Activated T-helper 17 cell treated with anti-CD3 and anti-CD28 coated beads, Interleukin-2, amount 50 U/mL, for 72 hours (primary cell): ENCODE data around the gene USP25. TPM values are rescaled to one million over a fixed set of nuclear protein-coding genes. Genes with fewer than 3 reads are reported as not detected.

ENCODE experiments used
- ATAC-seq: fragments of 150-1000 bp; cut with Tn5 transposase; replicated peaks from 2 replicates; pipeline ENCODE4 v1.10.0; 2021; ENCODE audit warnings: mild to moderate bottlenecking, moderate library complexity
- H3K27ac Mint-ChIP-seq: one replicate; pipeline ENCODE4 v1.8.0; 2022; ENCODE audit warnings: mixed read lengths
- H3K27me3 Mint-ChIP-seq: one replicate; pipeline ENCODE4 v1.8.0; 2022; ENCODE audit warnings: mixed read lengths
- H3K36me3 Mint-ChIP-seq: one replicate; pipeline ENCODE4 v1.8.0; 2022; ENCODE audit warnings: low read depth, mild to moderate bottlenecking, mixed read lengths
- H3K4me1 Mint-ChIP-seq: one replicate; pipeline ENCODE4 v1.8.0; 2022; ENCODE audit warnings: mixed read lengths
- H3K4me3 Mint-ChIP-seq: one replicate; pipeline ENCODE4 v1.8.0; 2022; ENCODE audit warnings: mild to moderate bottlenecking, mixed read lengths
- H3K9me3 Mint-ChIP-seq: one replicate; pipeline ENCODE4 v1.8.0; 2022; ENCODE audit warnings: mixed read lengths
- total RNA-seq, 2 donors: library from RNA; stranded (reverse); gene quantifications; one replicate each; pipeline ENCODE4 v1.2.3, GENCODE V29; 2022

The USP25 gene
- total RNA-seq, 2 donors from 2014 or later = 21.3 to 35.3 TPM

DNA sequence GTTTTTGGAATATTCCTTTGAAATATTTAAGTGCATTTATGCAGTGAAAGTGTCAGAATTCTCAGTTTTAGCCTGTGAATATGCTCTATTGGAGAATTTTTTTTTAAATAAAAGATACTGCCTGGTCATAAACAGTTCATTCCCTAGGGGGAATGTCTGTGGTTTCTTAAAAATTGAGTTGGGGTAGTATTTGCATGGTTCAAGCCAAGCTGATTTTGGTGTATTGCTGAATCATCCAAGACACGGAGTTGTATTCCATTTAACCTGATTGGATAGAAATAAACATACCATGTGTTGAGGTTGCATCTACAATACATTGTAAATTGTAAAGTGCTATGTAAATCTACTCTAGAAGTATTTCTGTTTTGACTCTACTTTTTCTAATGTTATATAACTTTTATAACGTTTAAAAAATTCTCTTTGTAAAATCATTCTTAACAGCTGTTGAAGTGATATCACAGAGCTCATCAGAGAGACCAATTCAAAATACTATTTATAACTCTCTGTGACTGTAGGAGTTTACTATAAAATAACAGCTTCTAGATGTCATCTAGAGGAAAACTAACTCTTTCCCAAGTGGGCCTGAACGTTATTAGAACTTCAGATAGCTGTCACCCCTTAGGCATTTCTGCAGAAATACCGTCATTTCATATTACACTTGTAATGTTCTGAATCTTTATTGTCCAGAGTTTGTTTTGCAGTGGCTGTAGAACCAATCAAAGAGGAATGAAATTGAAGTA is 199.1 kb downstream of the USP25 start:
- ATAC-seq = no peak
- Mint-ChIP-seq H3K4me1 (no peaks in the 10 kb centered on the region), H3K27ac (no peak overlapping the region), H3K4me3 (no peak overlapping the region), H3K36me3 (no peaks in the 10 kb centered on the region), H3K27me3 (peaks cover 14% of the 10 kb centered on the region), H3K9me3 (peaks cover 8% of the 10 kb centered on the region)

- Mint-ChIP-seq H3K4me1 (no peaks in the 10 kb centered on the region), H3K4me3 (no peak overlapping the region), H3K9me3 (peaks cover 6% of the 10 kb centered on the region), H3K27me3 (peaks cover 14% of the 10 kb centered on the region), H3K36me3 (no peaks in the 10 kb centered on the region), H3K27ac (no peak overlapping the region)
- ATAC-seq = no peak
Measured at GRCh38 chr21:15929536-15929935, 199.8 kb downstream of the USP25 start.
